IPS-18a (cell line): ENCODE measurements around the gene MLYCD.
"Not testable (repeated sequence)": the region's sequence is repeated elsewhere in the genome, so short reads cannot be mapped to it uniquely, and the experiment has no call there.

Experiments used
- H3K27ac ChIP-seq: one replicate; pipeline ENCODE4 v1.5.1; 2013; ENCODE audit warnings: low read length
- H3K27me3 ChIP-seq: one replicate; pipeline ENCODE4 v1.6.1; 2013; ENCODE audit warnings: mild to moderate bottlenecking, low read length; ENCODE audit not compliant: control insufficient read depth, insufficient read depth
- H3K36me3 ChIP-seq: one replicate; pipeline ENCODE4 v1.6.1; 2013; ENCODE audit warnings: low read depth, low read length; ENCODE audit not compliant: control insufficient read depth
- H3K4me1 ChIP-seq: one replicate; pipeline ENCODE4 v1.6.1; 2013; ENCODE audit warnings: low read depth, low read length; ENCODE audit not compliant: control insufficient read depth
- H3K4me3 ChIP-seq: one replicate; pipeline ENCODE4 v1.5.1; 2013; ENCODE audit warnings: low read length
- H3K9ac ChIP-seq: one replicate; pipeline ENCODE4 v1.6.1; 2013; ENCODE audit warnings: mild to moderate bottlenecking, low read length, moderate library complexity
- H3K9me3 ChIP-seq: one replicate; pipeline ENCODE4 v1.6.1; 2013; ENCODE audit warnings: low read depth, low read length; ENCODE audit not compliant: control insufficient read depth

Gene MLYCD

GRCh38 chr16:83945587-83945986, 46.7 kb downstream of the MLYCD start:
- H3K4me1 ChIP-seq = no peaks in the 10 kb centered on the region
- H3K27me3 ChIP-seq = no peaks in the 10 kb centered on the region
- H3K9ac ChIP-seq = no peak overlapping the region
- H3K4me3 ChIP-seq = no peak overlapping the region
- no peaks in the 10 kb centered on the region for H3K36me3 ChIP-seq
- H3K9me3 ChIP-seq = no peaks in the 10 kb centered on the region
- no peak overlapping the region for H3K27ac ChIP-seq

GRCh38 chr16:83946154-83946780, 47.4 kb downstream of the MLYCD start:
- Histone ChIP-seq H3K9ac (no peak overlapping the region), H3K4me1 (no peaks in the 10 kb centered on the region), H3K9me3 (no peaks in the 10 kb centered on the region), H3K27ac (no peak overlapping the region), H3K36me3 (no peaks in the 10 kb centered on the region), H3K27me3 (no peaks in the 10 kb centered on the region), H3K4me3 (no peak overlapping the region)

- no peaks in the 10 kb centered on the region for H3K4me1 ChIP-seq
- no peaks in the 10 kb centered on the region for H3K27me3 ChIP-seq
- H3K9ac ChIP-seq = no peak overlapping the region
- H3K4me3 ChIP-seq = no peak overlapping the region
- no peaks in the 10 kb centered on the region for H3K36me3 ChIP-seq
- H3K27ac ChIP-seq = no peak overlapping the region
- H3K9me3 ChIP-seq = no peaks in the 10 kb centered on the region
These were observed 48.1 kb downstream of the MLYCD start for GRCh38 chr16:83946781-83947566.

GRCh38 chr16:83947642-83948234, 48.8 kb downstream of the MLYCD start:
- no peak overlapping the region for H3K4me3 ChIP-seq
- H3K27me3 ChIP-seq = no peaks in the 10 kb centered on the region
- no peak overlapping the region for H3K27ac ChIP-seq
- no peaks in the 10 kb centered on the region for H3K4me1 ChIP-seq
- H3K36me3 ChIP-seq = no peaks in the 10 kb centered on the region
- no peak overlapping the region for H3K9ac ChIP-seq
- H3K9me3 ChIP-seq = no peaks in the 10 kb centered on the region

- peaks cover 3% of the 10 kb centered on the region for H3K4me1 ChIP-seq
- H3K27ac ChIP-seq = no peak overlapping the region
- no peaks in the 10 kb centered on the region for H3K27me3 ChIP-seq
- no peaks in the 10 kb centered on the region for H3K9me3 ChIP-seq
- H3K36me3 ChIP-seq = no peaks in the 10 kb centered on the region
- H3K4me3 ChIP-seq = no peak overlapping the region
- H3K9ac ChIP-seq = no peak overlapping the region
These were observed 50.2 kb downstream of the MLYCD start for GRCh38 chr16:83948914-83949723.

GRCh38 chr16:83949724-83950001, 50.7 kb downstream of the MLYCD start:
- Histone ChIP-seq H3K9ac (no peak overlapping the region), H3K27ac (no peak overlapping the region)

GRCh38 chr16:83950862-83951399, 52.0 kb downstream of the MLYCD start:
- H3K9me3 ChIP-seq, H3K9ac ChIP-seq, H3K4me3 ChIP-seq, H3K27ac ChIP-seq, H3K27me3 ChIP-seq, H3K4me1 ChIP-seq, H3K36me3 ChIP-seq: not testable (repeated sequence)

More at GRCh38 chr16:83949724-83950001, 50.7 kb downstream of the MLYCD start:
- H3K36me3 ChIP-seq = no peaks in the 10 kb centered on the region
- no peak overlapping the region for H3K4me3 ChIP-seq
- H3K27me3 ChIP-seq = no peaks in the 10 kb centered on the region
- no peaks in the 10 kb centered on the region for H3K9me3 ChIP-seq
- peaks cover 5% of the 10 kb centered on the region for H3K4me1 ChIP-seq

- H3K27ac ChIP-seq = no peak overlapping the region
- H3K4me1 ChIP-seq = peaks cover 5% of the 10 kb centered on the region
- no peak overlapping the region for H3K4me3 ChIP-seq
- H3K9ac ChIP-seq = no peak overlapping the region
- no peaks in the 10 kb centered on the region for H3K36me3 ChIP-seq
- H3K9me3 ChIP-seq = no peaks in the 10 kb centered on the region
- H3K27me3 ChIP-seq = no peaks in the 10 kb centered on the region
These were observed 52.6 kb downstream of the MLYCD start for GRCh38 chr16:83951544-83951943.

- Histone ChIP-seq H3K4me1 (peaks cover 5% of the 10 kb centered on the region), H3K36me3 (no peaks in the 10 kb centered on the region), H3K27ac (no peak overlapping the region), H3K4me3 (no peak overlapping the region), H3K27me3 (no peaks in the 10 kb centered on the region), H3K9ac (no peak overlapping the region), H3K9me3 (no peaks in the 10 kb centered on the region)
These were observed 53.6 kb downstream of the MLYCD start for GRCh38 chr16:83952587-83952939.

GRCh38 chr16:83952940-83953795, 54.3 kb downstream of the MLYCD start, which contains the start of gene OSGIN1:
OSGIN1 (plus strand) TSS chr16:83953240; CDS start chr16:83957672, 4,432 bp downstream.
- Histone ChIP-seq H3K27me3 (no peaks in the 10 kb centered on the region), H3K36me3 (no peaks in the 10 kb centered on the region), H3K4me3 (peak within 1 kb of the TSS; percentile 33), H3K4me1 (peaks cover 5% of the 10 kb centered on the region), H3K27ac (no peak within 1 kb of the TSS), H3K9ac (no peak within 1 kb of the TSS), H3K9me3 (no peaks in the 10 kb centered on the region)
